Esophagus squamous epithelium (tissue), 4 donors: ENCODE measurements around the gene CDC42SE1.

Experiments
- CTCF ChIP-seq, 6 experiments: fragments of 450-650 bp in 4 of 6; fragments of 200-600 bp in 2 of 6; sonication (generic) in 2 of 6; IDR thresholded peaks; one replicate each; pipeline ENCODE4 v1.5.1; 2016 to 2019; ENCODE audit warnings: antibody characterized with exemption in 6 of 6, mild to moderate bottlenecking in 4 of 6, moderate library complexity in 4 of 6
- POLR2A ChIP-seq, 4 donors: fragments of 450-650 bp; IDR thresholded peaks; one replicate each; pipeline ENCODE4 v1.6.1; 2017; ENCODE audit warnings: antibody characterized with exemption in 4 of 4, mild to moderate bottlenecking in 4 of 4, moderate library complexity in 3 of 4

GRCh38 chr1:151036356-151036755, 23.1 kb downstream of the CDC42SE1 start, which contains the start of gene BNIPL:
- TF ChIP-seq CTCF (IDR thresholded peaks at IDR 0.05) (no peak), POLR2A (IDR thresholded peaks at IDR 0.05) (no peak)
